HCT116 (cell line): ENCODE data around the gene PTPRCAP. TPM values are rescaled to one million over a fixed set of nuclear protein-coding genes. Genes with fewer than 3 reads are reported as not detected.
A peak's percentile ranks its signal among the peaks of the same experiment; 100 is the strongest.

ENCODE experiments used
- ATAC-seq: fragments of 200-7000 bp; cut with Tn5 transposase; 2 replicates; pipeline ENCODE4 v1.9.1; 2020; ENCODE audit warnings: mild to moderate bottlenecking, moderate library complexity
- BruUV-seq: library from RNA; stranded (reverse); fragments of 400-500 nt; replicated peaks from 2 replicates; lab custom pipeline; 2021; lab: Mats Ljungman, UMichigan
- CTCF ChIA-PET: fragments of 300-600 bp; sonication (Branson Sonifier 250); formaldehyde crosslinking; loops from one replicate; lab custom pipeline; 2021; ENCODE audit warnings: antibody characterized with exemption; lab: Charles Lee
- POLR2A ChIA-PET: fragments of 300-600, 350-600 bp; sonication (Branson Sonifier 250); formaldehyde crosslinking; loops from one replicate; lab custom pipeline; 2021; ENCODE audit warnings: antibody characterized with exemption; lab: Charles Lee
- RAD21 ChIA-PET, 2 experiments: fragments of 300-600 bp; sonication (Branson Sonifier 250); formaldehyde crosslinking; loops; one replicate each; lab custom pipeline; 2023; ENCODE audit warnings: low total read pairs in 2 of 2; ENCODE audit not compliant: uncharacterized antibody in 2 of 2, unreplicated experiment in 2 of 2, low non-redundant PET in 1 of 2; lab: Charles Lee
- DNase-seq: peaks from one replicate; pipeline ENCODE4 v3.0.0-alpha.2; 2010; ENCODE audit warnings: low read depth, low spot score
- H2AFZ ChIP-seq: fragments of 200-600 bp; shearing (Covaris generic), sonication (generic); 2 replicates; pipeline ENCODE4 v1.6.1; 2017; ENCODE audit warnings: low read depth, mixed run types, mixed read lengths, antibody characterized with exemption, low read length; ENCODE audit not compliant: poor library complexity, severe bottlenecking
- H3K27ac ChIP-seq: 2 replicates; pipeline ENCODE4 v1.5.1; 2012; ENCODE audit warnings: low read depth, low read length
- H3K27me3 ChIP-seq: fragments of 200-600 bp; sonication (generic); 2 replicates; pipeline ENCODE4 v1.6.1; 2016; ENCODE audit warnings: mixed run types, low read length, mixed read lengths; ENCODE audit not compliant: insufficient read depth
- H3K36me3 ChIP-seq, 2 experiments: fragments of 200-500 bp in 1 of 2; fragments of 200-600 bp in 1 of 2; sonication (Bioruptor generic) in 1 of 2; sonication (generic) in 1 of 2; 2 replicates each; pipeline versions ENCODE4 v1.5.1 to v1.6.1; 2014 to 2016; ENCODE audit warnings: low read length in 2 of 2, inconsistent platforms in 1 of 2, mixed read lengths in 1 of 2, mixed run types in 1 of 2; ENCODE audit not compliant: insufficient read depth in 2 of 2, control insufficient read depth in 1 of 2
- H3K4me1 ChIP-seq, 2 experiments: fragments of 200-600 bp in 1 of 2; sonication (generic) in 1 of 2; 2 replicates each; pipeline versions ENCODE4 v1.5.1 to v1.6.1; 2012 to 2017; ENCODE audit warnings: low read length in 2 of 2, inconsistent platforms in 1 of 2, mild to moderate bottlenecking in 1 of 2, mixed read lengths in 1 of 2, mixed run types in 1 of 2, moderate library complexity in 1 of 2; ENCODE audit not compliant: insufficient read depth in 2 of 2, control insufficient read depth in 1 of 2
- H3K4me2 ChIP-seq: fragments of 200-600 bp; sonication (generic); 2 replicates; pipeline ENCODE4 v1.6.1; 2017; ENCODE audit warnings: mixed run types, low read length, mixed read lengths
- H3K4me3 ChIP-seq, 2 experiments: fragments of 200-600 bp in 1 of 2; sonication (generic) in 1 of 2; replicated peaks in 1 of 2; 2 replicates each; pipeline ENCODE4 v1.5.1; 2011 to 2016; ENCODE audit warnings: low read length in 2 of 2, control low read depth in 1 of 2, low read depth in 1 of 2, mild to moderate bottlenecking in 1 of 2, mixed read lengths in 1 of 2, mixed run types in 1 of 2
- H3K79me2 ChIP-seq: fragments of 200-600 bp; sonication (generic); 2 replicates; pipeline ENCODE4 v1.6.1; 2017; ENCODE audit warnings: mild to moderate bottlenecking, mixed run types, low read length, moderate library complexity, mixed read lengths; ENCODE audit not compliant: insufficient read depth
- H3K9ac ChIP-seq: fragments of 200-600 bp; sonication (generic); 2 replicates; pipeline ENCODE4 v1.6.1; 2016; ENCODE audit warnings: low read length, mixed read lengths
- H3K9me2 ChIP-seq: fragments of 200-600 bp; sonication (generic), shearing (Covaris generic); 2 replicates; pipeline ENCODE4 v1.6.1; 2017; ENCODE audit warnings: mixed run types, mild to moderate bottlenecking, moderate library complexity; ENCODE audit not compliant: insufficient read depth
- H3K9me3 ChIP-seq, 2 experiments: fragments of 200-500 bp in 1 of 2; fragments of 200-600 bp in 1 of 2; sonication (Bioruptor generic) in 1 of 2; sonication (generic) in 1 of 2; 2 replicates each; pipeline ENCODE4 v1.6.1; 2014 to 2017; ENCODE audit warnings: low read length in 2 of 2, mixed read lengths in 2 of 2, inconsistent platforms in 1 of 2, low read depth in 1 of 2, mild to moderate bottlenecking in 1 of 2, mixed run types in 1 of 2, moderate library complexity in 1 of 2; ENCODE audit not compliant: control insufficient read depth in 1 of 2, insufficient read depth in 1 of 2
- H4K20me1 ChIP-seq: fragments of 200-600 bp; sonication (generic), shearing (Covaris generic); 2 replicates; pipeline ENCODE4 v1.6.1; 2017; ENCODE audit warnings: mixed run types, mild to moderate bottlenecking, moderate library complexity; ENCODE audit not compliant: insufficient read depth
- CBX3 ChIP-seq: IDR thresholded peaks from 2 replicates; pipeline ENCODE4 v1.6.1; 2012; ENCODE audit warnings: low read depth
- EGR1 ChIP-seq: IDR thresholded peaks from 2 replicates; pipeline ENCODE4 v1.6.1; 2012; ENCODE audit warnings: low read depth
- ELF1 ChIP-seq: IDR thresholded peaks from 2 replicates; pipeline ENCODE4 v1.6.1; 2012; ENCODE audit warnings: low read depth, borderline replicate concordance
- EZH2 ChIP-seq: fragments of 200-600 bp; sonication (generic); IDR thresholded peaks from 2 replicates; pipeline ENCODE4 v1.6.1; 2017; ENCODE audit warnings: antibody characterized with exemption, mixed run types
- POLR2A ChIP-seq: IDR thresholded peaks from 2 replicates; pipeline ENCODE4 v1.7.0; 2011; ENCODE audit warnings: borderline replicate concordance; ENCODE audit not compliant: insufficient read depth, insufficient read length; ENCODE audit errors: extremely low read depth
- POLR2AphosphoS5 ChIP-seq: IDR thresholded peaks from 2 replicates; pipeline ENCODE4 v1.6.1; 2011; ENCODE audit warnings: mild to moderate bottlenecking, low read depth, low read length, moderate library complexity
- RAD21 ChIP-seq: IDR thresholded peaks from 2 replicates; pipeline ENCODE4 v1.6.1; 2012; ENCODE audit warnings: low read depth, mild to moderate bottlenecking
- SP1 ChIP-seq: IDR thresholded peaks from 2 replicates; pipeline ENCODE4 v1.6.1; 2012; ENCODE audit warnings: low read depth
- SRF ChIP-seq: IDR thresholded peaks from 2 replicates; pipeline ENCODE4 v1.6.1; 2012; ENCODE audit warnings: low read depth
- YY1 ChIP-seq: IDR thresholded peaks from 2 replicates; pipeline ENCODE4 v1.6.1; 2011; ENCODE audit warnings: low read length, low read depth, moderate library complexity, mild to moderate bottlenecking; ENCODE audit not compliant: insufficient replicate concordance; ENCODE audit errors: extremely low read depth
- ZFX ChIP-seq: fragments of 450-650 bp; IDR thresholded peaks from 2 replicates; pipeline ENCODE4 v1.6.1; 2017
- ZNF274 ChIP-seq: fragments of 200-500 bp; sonication (Bioruptor generic); IDR thresholded peaks from 2 replicates; pipeline ENCODE4 v1.6.1; 2014; ENCODE audit warnings: mild to moderate bottlenecking, low read depth, low read length, inconsistent platforms
- intact Hi-C: fragments of 100-400 bp; cut with micrococcal nuclease; formaldehyde crosslinking; loops from 2 replicates; pipeline ENCODE4 v1.10.0; 2022
- total RNA-seq: library from RNA; stranded (reverse); gene quantifications from one replicate; pipeline ENCODE4 v1.2.1, GENCODE V29; 2021; ENCODE audit not compliant: unreplicated experiment
- TF ChIP-seq, protein P1 (sequence below), 3 experiments: fragments of 200-600 bp in 1 of 3; sonication (generic) in 1 of 3; IDR thresholded peaks in 2 of 3; conservative IDR thresholded peaks in 1 of 3; 2 replicates each; pipeline ENCODE4 v1.5.1; 2012 to 2017; ENCODE audit warnings: low read depth in 2 of 3, low read length in 2 of 3, antibody characterized with exemption in 1 of 3, borderline replicate concordance in 1 of 3, control low read depth in 1 of 3, mild to moderate bottlenecking in 1 of 3, mixed read lengths in 1 of 3, mixed run types in 1 of 3, moderate library complexity in 1 of 3; ENCODE audit not compliant: insufficient read depth in 1 of 3
- TF ChIP-seq, protein P2 (sequence below): IDR thresholded peaks from 2 replicates; pipeline ENCODE4 v1.6.1; 2012

Gene PTPRCAP
- total RNA-seq, 1 experiment from 2014 or later: 1.4 TPM

GRCh38 chr11:67429038-67429668 is 8.3 kb downstream of the PTPRCAP start:
- H3K9ac ChIP-seq: peak overlapping the region; percentile 92
- H3K36me3 ChIP-seq: peaks cover 10 to 17% of the 10 kb centered on the region in 2 experiments; a peak in 3 of 4 replicates
- peak overlapping the region; percentile 91 to 98 for H3K4me3 ChIP-seq
- no peaks in the 10 kb centered on the region for H4K20me1 ChIP-seq
- H3K9me2 ChIP-seq: no peaks in the 10 kb centered on the region
- intact Hi-C loops: loop anchor here (2.0 to 5.0 kb wide), 2 partner anchors 36 to 78 kb away; partner anchors contain the start of genes CDK2AP2 and PITPNM1
- peak overlapping the region; percentile 95 for H3K4me2 ChIP-seq
- no peaks in the 10 kb centered on the region for H3K27me3 ChIP-seq
- H3K9me3 ChIP-seq: no peaks in the 10 kb centered on the region
- ChIA-PET RAD21 (interaction anchor here in 1 of 2 experiments (0.6 kb wide), 1 partner anchor 335 kb away, joined by 4 read pairs; no protein-coding TSS in a partner anchor), CTCF (no interaction called here), POLR2A (interaction anchor here (1.4 to 1.7 kb wide), 2 partner anchors 10 to 154 kb away, joined by 3 read pairs; partner anchors contain the start of gene GSTP1)
- DNase-seq (no peak), ATAC-seq (peak; percentile 16; the same call in 1 of the 2 replicates)
- H3K4me1 ChIP-seq: peaks cover 11 to 12% of the 10 kb centered on the region in 2 experiments
- BruUV-seq: TSS peak; percentile 53
- no peak overlapping the region for H2AFZ ChIP-seq
- peak overlapping the region; percentile 71 for H3K27ac ChIP-seq
- no peak for TF ChIP-seq EZH2
- TF ChIP-seq, all 23 proteins: peak for 0
- peaks cover 27% of the 10 kb centered on the region for H3K79me2 ChIP-seq

DNA sequence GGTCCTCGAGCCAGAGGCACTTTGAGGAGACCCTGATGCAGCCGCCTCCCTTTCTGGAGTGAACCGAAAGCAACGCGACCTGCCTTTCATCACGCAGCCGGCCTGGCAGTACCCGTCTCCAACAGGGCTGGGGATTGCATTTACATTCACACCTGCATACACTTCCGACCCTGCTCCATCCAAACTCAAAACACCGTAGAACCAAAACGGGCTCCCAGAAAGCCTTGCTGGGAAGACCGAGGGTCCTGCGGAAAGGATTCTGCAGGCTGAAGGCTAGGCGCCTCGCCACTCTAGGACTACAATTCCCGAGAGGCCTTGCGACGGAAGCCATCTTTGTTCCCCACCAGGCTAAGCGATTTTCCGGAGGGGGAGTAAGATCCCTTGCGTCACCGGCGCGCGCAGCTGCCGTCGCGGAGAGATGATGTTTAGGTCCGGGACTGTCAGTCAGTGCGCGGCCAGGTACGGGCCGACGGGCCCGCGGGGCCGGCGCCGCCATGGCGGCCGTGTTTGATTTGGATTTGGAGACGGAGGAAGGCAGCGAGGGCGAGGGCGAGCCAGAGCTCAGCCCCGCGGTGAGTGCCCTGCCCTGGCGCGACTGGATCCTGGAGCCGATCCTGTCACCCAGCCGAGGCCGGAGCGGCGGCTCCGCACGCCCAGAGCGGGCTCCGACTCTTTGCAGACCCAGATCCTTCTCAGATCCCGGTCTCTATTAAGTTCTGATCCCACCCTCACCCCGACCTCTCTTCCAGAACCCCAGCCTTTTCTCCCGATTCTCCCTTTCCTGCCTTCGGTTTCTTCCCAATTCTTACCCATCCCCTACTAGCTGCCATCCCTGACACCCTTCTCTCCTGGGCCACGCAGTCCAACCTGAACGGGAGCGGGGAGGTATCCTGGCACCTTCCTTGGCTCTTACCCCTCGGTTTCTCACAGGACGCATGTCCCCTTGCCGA is 9.2 kb downstream of the PTPRCAP start, which contains the start of gene RPS6KB2:
TSS of gene RPS6KB2 (plus strand) at position 443 of the 950 bp plus-strand sequence. CDS start at position 495, 52 bp downstream.
- ChIA-PET RAD21 (interaction anchor here in 1 of 2 experiments (0.6 kb wide), 1 partner anchor 334 kb away, joined by 4 read pairs; no protein-coding TSS in a partner anchor), POLR2A (interaction anchor here (0.6 to 1.7 kb wide), 3 partner anchors 9 to 155 kb away, joined by 3 to 4 read pairs (median 3); partner anchors contain the start of genes GSTP1 and PTPRCAP), CTCF (interaction anchor here (1.0 kb wide), 1 partner anchor 11 kb away, joined by 4 read pairs; no protein-coding TSS in a partner anchor)
- H3K79me2 ChIP-seq: peaks cover 27% of the 10 kb centered on the region
- H4K20me1 ChIP-seq: no peaks in the 10 kb centered on the region
- H3K27ac ChIP-seq: peak within 1 kb of the TSS; percentile 71
- peak within 1 kb of the TSS; percentile 92 for H3K9ac ChIP-seq
- H3K4me1 ChIP-seq: peaks cover 11 to 12% of the 10 kb centered on the region in 2 experiments
- no peaks in the 10 kb centered on the region for H3K27me3 ChIP-seq
- BruUV-seq: no TSS peak
- peaks cover 8 to 10% of the 10 kb centered on the region in 2 experiments; a peak in 3 of 4 replicates for H3K36me3 ChIP-seq
- DNase-seq: peak; percentile 94
- H3K4me3 ChIP-seq: peak within 1 kb of the TSS; percentile 91 to 98
- peak; percentile 91 for ATAC-seq
- intact Hi-C loops: loop anchor here (1.0 to 5.0 kb wide), 3 partner anchors 36 to 79 kb away; partner anchors contain the start of genes CDK2AP2, PITPNM1 and TMEM134
- no peaks in the 10 kb centered on the region for H3K9me2 ChIP-seq
- H3K9me3 ChIP-seq: no peaks in the 10 kb centered on the region
- peak within 1 kb of the TSS; percentile 95 for H3K4me2 ChIP-seq
- H2AFZ ChIP-seq: peak within 1 kb of the TSS; percentile 68
- TF ChIP-seq POLR2AphosphoS5 (peak; percentile 94), ZFX (peak; percentile 86; the same call in 1 of the 2 replicates), EGR1 (peak; percentile 80), CBX3 (no peak), YY1 (peak; percentile 99), ELF1 (no peak; the same call in 1 of the 2 replicates), SRF (peak; percentile 98), RAD21 (no peak), POLR2A (peak; percentile 52), SP1 (no peak; the same call in 1 of the 2 replicates), ZNF274 (no peak)
- TF ChIP-seq, protein P1, sequence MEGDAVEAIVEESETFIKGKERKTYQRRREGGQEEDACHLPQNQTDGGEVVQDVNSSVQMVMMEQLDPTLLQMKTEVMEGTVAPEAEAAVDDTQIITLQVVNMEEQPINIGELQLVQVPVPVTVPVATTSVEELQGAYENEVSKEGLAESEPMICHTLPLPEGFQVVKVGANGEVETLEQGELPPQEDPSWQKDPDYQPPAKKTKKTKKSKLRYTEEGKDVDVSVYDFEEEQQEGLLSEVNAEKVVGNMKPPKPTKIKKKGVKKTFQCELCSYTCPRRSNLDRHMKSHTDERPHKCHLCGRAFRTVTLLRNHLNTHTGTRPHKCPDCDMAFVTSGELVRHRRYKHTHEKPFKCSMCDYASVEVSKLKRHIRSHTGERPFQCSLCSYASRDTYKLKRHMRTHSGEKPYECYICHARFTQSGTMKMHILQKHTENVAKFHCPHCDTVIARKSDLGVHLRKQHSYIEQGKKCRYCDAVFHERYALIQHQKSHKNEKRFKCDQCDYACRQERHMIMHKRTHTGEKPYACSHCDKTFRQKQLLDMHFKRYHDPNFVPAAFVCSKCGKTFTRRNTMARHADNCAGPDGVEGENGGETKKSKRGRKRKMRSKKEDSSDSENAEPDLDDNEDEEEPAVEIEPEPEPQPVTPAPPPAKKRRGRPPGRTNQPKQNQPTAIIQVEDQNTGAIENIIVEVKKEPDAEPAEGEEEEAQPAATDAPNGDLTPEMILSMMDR (IDR thresholded peaks at IDR 0.05 in 2 of 3, conservative IDR thresholded peaks at IDR 0.05 in 1 of 3; ENCODE audit: borderline replicate concordance in 1 of 3, insufficient read depth in 1 of 3, low read depth in 2 of 3, low read length in 2 of 3): no peak
- TF ChIP-seq, protein P2, sequence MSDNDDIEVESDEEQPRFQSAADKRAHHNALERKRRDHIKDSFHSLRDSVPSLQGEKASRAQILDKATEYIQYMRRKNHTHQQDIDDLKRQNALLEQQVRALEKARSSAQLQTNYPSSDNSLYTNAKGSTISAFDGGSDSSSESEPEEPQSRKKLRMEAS: no peak
